Endothelial cell of umbilical vein (primary cell): ENCODE measurements around the gene TNP1. TPM values are rescaled to one million over a fixed set of nuclear protein-coding genes. Genes with fewer than 3 reads are reported as not detected.

Experiments used
- BruUV-seq: library from RNA; stranded (reverse); fragments of 400-500 nt; replicated peaks from 2 replicates; lab custom pipeline; 2021; lab: Mats Ljungman, UMichigan
- CTCF ChIA-PET: fragments of 300-600, 350-600 bp; sonication (Branson Sonifier 250); formaldehyde crosslinking; loops from one replicate; lab custom pipeline; 2021; ENCODE audit warnings: antibody characterized with exemption, inconsistent platforms; lab: Charles Lee
- POLR2A ChIA-PET: fragments of 300-600, 350-600 bp; sonication (Branson Sonifier 250); formaldehyde crosslinking; loops from one replicate; lab custom pipeline; 2021; ENCODE audit warnings: antibody characterized with exemption, inconsistent platforms; lab: Charles Lee
- DNase-seq: peaks from one replicate; pipeline ENCODE4 v3.0.0-alpha.2; 2011; ENCODE audit warnings: low read depth, low spot score
- FAIRE-seq: peaks from 2 replicates; lab custom pipeline; 2011; peaks lifted over from hg19 to GRCh38; lab: Jason Lieb, UNC
- H2AFZ ChIP-seq: 2 replicates; pipeline ENCODE4 v1.6.0; 2012; ENCODE audit warnings: low read depth, low read length, control low read depth, inconsistent platforms
- H3K27ac ChIP-seq: 2 replicates; pipeline ENCODE4 v1.5.1; 2011; ENCODE audit warnings: low read depth, mild to moderate bottlenecking, control low read depth, low read length, moderate library complexity; ENCODE audit not compliant: insufficient read depth
- H3K27me3 ChIP-seq, 2 experiments: 2 replicates each; pipeline versions ENCODE4 v1.6.0 to v1.6.1; 2011; ENCODE audit warnings: low read length in 2 of 2, mixed read lengths in 1 of 2; ENCODE audit not compliant: control insufficient read depth in 2 of 2, insufficient read depth in 2 of 2
- H3K36me3 ChIP-seq, 2 experiments: 2 replicates in 1 of 2; 3 replicates in 1 of 2; pipeline ENCODE4 v1.5.1; 2011; ENCODE audit warnings: low read length in 2 of 2, mild to moderate bottlenecking in 1 of 2, moderate library complexity in 1 of 2; ENCODE audit not compliant: control insufficient read depth in 2 of 2, insufficient read depth in 2 of 2; ENCODE audit errors: extremely low read depth in 1 of 2
- H3K4me1 ChIP-seq: 3 replicates; pipeline ENCODE4 v1.5.1; 2011; ENCODE audit warnings: mild to moderate bottlenecking, low read length; ENCODE audit not compliant: control insufficient read depth, insufficient read depth; ENCODE audit errors: extremely low read depth
- H3K4me2 ChIP-seq: 2 replicates; pipeline ENCODE4 v1.6.1; 2011; ENCODE audit warnings: low read length, control low read depth, mixed read lengths; ENCODE audit not compliant: insufficient read depth
- H3K4me3 ChIP-seq, 3 experiments: fragments of 200-600 bp in 1 of 3; sonication (generic), shearing (Covaris generic) in 1 of 3; replicated peaks in 1 of 3; 2 replicates each; pipeline ENCODE4 v1.5.1; 2011 to 2016; ENCODE audit warnings: control low read depth in 3 of 3, low read length in 3 of 3, mild to moderate bottlenecking in 2 of 3, inconsistent platforms in 1 of 3, low read depth in 1 of 3, moderate library complexity in 1 of 3; ENCODE audit not compliant: insufficient read depth in 1 of 3
- H3K79me2 ChIP-seq: 2 replicates; pipeline ENCODE4 v1.6.0; 2012; ENCODE audit warnings: low read length, inconsistent platforms; ENCODE audit not compliant: control insufficient read depth, insufficient read depth
- H3K9ac ChIP-seq: replicated peaks from 2 replicates; pipeline ENCODE3; 2011; ENCODE audit warnings: low read length, control low read depth; ENCODE audit not compliant: insufficient read depth; ENCODE audit errors: extremely low read depth
- H3K9me1 ChIP-seq: replicated peaks from 3 replicates; pipeline ENCODE4 v1.6.0; 2011; ENCODE audit warnings: mild to moderate bottlenecking, low read length; ENCODE audit not compliant: control insufficient read depth, insufficient read depth; ENCODE audit errors: extremely low read depth
- H3K9me3 ChIP-seq: replicated peaks from 2 replicates; pipeline ENCODE4 v1.5.1; 2012; ENCODE audit warnings: low read length, inconsistent platforms; ENCODE audit not compliant: control insufficient read depth, insufficient read depth
- H4K20me1 ChIP-seq: replicated peaks from 2 replicates; pipeline ENCODE3; 2011; ENCODE audit warnings: mild to moderate bottlenecking, low read length; ENCODE audit not compliant: control insufficient read depth, insufficient read depth; ENCODE audit errors: extremely low read depth
- CTCF ChIP-seq, 2 donors: IDR thresholded peaks; 1 replicate in 1 of 2; 2 replicates in 1 of 2; pipeline ENCODE4 v1.5.1; 2011; ENCODE audit warnings: low read length in 2 of 2, mild to moderate bottlenecking in 2 of 2, moderate library complexity in 2 of 2, control low read depth in 1 of 2, inconsistent platforms in 1 of 2, low read depth in 1 of 2; ENCODE audit not compliant: insufficient read depth in 1 of 2; ENCODE audit errors: extremely low read depth in 1 of 2
- FOS ChIP-seq: IDR thresholded peaks from 2 replicates; pipeline ENCODE4 v1.6.1; 2011; ENCODE audit warnings: mild to moderate bottlenecking, low read length, moderate library complexity, borderline replicate concordance; ENCODE audit not compliant: insufficient read depth
- GATA2 ChIP-seq: IDR thresholded peaks from 2 replicates; pipeline ENCODE4 v1.7.0; 2011; ENCODE audit warnings: low read depth, mild to moderate bottlenecking, moderate library complexity, mixed read lengths, low read length; ENCODE audit not compliant: insufficient read length, insufficient read depth
- MYC ChIP-seq: IDR thresholded peaks from one replicate; pipeline ENCODE4 v1.6.1; 2011; ENCODE audit warnings: mild to moderate bottlenecking, low read depth, low read length
- POLR2A ChIP-seq: IDR thresholded peaks from 2 replicates; pipeline ENCODE4 v1.6.1; 2012; ENCODE audit warnings: low read depth, mild to moderate bottlenecking, control low read depth, low read length
- POLR2AphosphoS5 ChIP-seq: IDR thresholded peaks from 2 replicates; pipeline ENCODE4 v1.6.1; 2012; ENCODE audit warnings: low read depth, mild to moderate bottlenecking, control low read depth, low read length, moderate library complexity; ENCODE audit not compliant: insufficient read depth
- dilution Hi-C: fragments of 300-500 bp; cut with MboI; formaldehyde crosslinking; loops from one replicate; pipeline ENCODE4 v1.15.0; 2019; ENCODE audit warnings: low sequenced_read_pairs; ENCODE audit not compliant: extremely low pct_ligation_motif_present
- intact Hi-C: fragments of 100-400 bp; cut with micrococcal nuclease; formaldehyde crosslinking; loops from one replicate; pipeline ENCODE4 v1.10.0; 2022
- polyA plus RNA-seq, 4 experiments: library from polyadenylated mRNA; depleted of rRNA in 3 of 4; stranded (reverse) in 3 of 4; unstranded in 1 of 4; fragments of >200 nt; gene quantifications; 2 replicates each; pipeline versions ENCODE4 v1.2.1 to v1.2.3, GENCODE V29; 2011 to 2012; ENCODE audit warnings: missing spikeins in 1 of 4
- total RNA-seq: library from RNA; stranded (reverse); gene quantifications from 2 replicates; pipeline ENCODE4 v1.2.3, GENCODE V29; 2021

Gene TNP1
- total and polyA plus RNA-seq, 2 donors (not counting 3 experiments of a cell fraction or from before 2014, with no cell fraction given), result not detected

DNA sequence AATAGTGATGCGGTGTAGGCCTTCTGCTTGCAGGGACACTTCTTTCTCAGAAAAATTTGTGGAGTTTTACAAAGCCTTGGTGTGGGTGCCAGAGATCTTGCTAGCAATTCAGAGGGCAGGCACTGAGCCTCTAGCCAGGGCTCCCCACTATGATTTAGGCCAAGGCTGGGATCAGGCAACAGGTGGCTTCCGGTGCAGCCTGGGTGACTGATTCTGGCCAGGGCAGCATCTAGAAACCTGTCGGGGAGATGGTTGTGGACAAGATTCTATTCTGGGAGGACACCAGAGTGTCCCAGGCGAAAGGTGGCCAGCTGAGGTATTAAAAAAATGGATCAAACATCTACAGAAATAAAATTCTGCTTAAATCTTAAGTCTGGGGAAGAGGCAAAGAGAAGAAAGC lies 21.5 kb upstream of the TNP1 start:
- H2AFZ ChIP-seq, result no peak overlapping the region
- intact Hi-C loops, result no loop called here
- TF ChIP-seq POLR2A (no peak), CTCF (IDR thresholded peaks at IDR 0.05; ENCODE audit: extremely low read depth in 1 of 2, insufficient read depth in 1 of 2, low read depth in 1 of 2, low read length in 2 of 2) (no peak), GATA2 (no peak), MYC (no peak), FOS (no peak), POLR2AphosphoS5 (no peak)
- BruUV-seq, result no TSS peak
- H3K4me1 ChIP-seq, result no peaks in the 10 kb centered on the region
- H3K27ac ChIP-seq, result no peak overlapping the region
- no peak overlapping the region for H3K4me3 ChIP-seq
- H3K9me3 ChIP-seq, result no peaks in the 10 kb centered on the region
- H3K9ac ChIP-seq, result no peak overlapping the region
- DNase-seq (no peak), FAIRE-seq (no peak)
- no peaks in the 10 kb centered on the region for H3K9me1 ChIP-seq
- ChIA-PET CTCF (no interaction called here), POLR2A (no interaction called here)
- H4K20me1 ChIP-seq, result no peaks in the 10 kb centered on the region
- dilution Hi-C loops, result no loop called here
- H3K79me2 ChIP-seq, result no peaks in the 10 kb centered on the region
- no peak overlapping the region for H3K4me2 ChIP-seq
- no peaks in the 10 kb centered on the region for H3K36me3 ChIP-seq
- no peaks in the 10 kb centered on the region for H3K27me3 ChIP-seq

DNA sequence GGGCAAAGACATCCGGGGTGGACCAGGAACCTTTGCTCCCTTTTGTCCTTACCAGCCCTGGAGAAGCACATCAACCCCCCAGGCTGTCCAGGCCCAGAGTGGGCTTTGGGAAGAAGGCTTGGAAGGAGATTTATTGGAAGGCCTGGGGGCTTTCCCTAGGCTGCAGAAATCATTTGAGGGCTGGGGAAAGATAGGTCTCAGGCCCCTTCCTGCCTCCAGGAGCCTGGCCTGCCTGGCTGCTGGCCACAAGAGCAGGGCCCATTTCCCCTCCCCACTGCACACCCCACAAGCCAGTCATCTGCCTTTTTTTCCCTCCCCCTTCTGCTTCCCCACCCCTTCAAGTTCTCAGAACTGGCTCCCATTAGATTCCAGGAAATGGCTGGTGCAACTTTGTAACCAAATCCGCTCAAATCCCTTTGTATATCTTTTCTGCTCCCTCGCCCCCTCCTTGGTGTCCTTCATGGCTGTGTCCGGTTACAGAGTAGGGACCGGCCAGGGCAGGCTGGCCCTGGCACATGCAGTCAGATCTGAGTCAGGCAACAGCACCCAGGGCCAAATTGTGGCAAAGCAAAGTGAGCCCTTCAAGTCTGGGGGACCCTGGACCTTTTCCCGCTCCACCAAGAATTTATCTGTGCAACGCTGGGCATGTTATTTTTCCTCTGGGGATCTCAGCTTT lies 20.8 kb upstream of the TNP1 start:
- no peaks in the 10 kb centered on the region for H3K79me2 ChIP-seq
- no peak overlapping the region for H2AFZ ChIP-seq
- no peaks in the 10 kb centered on the region for H3K9me3 ChIP-seq
- no peak overlapping the region for H3K27ac ChIP-seq
- dilution Hi-C loops (no loop called here), intact Hi-C loops (no loop called here)
- no peak overlapping the region for H3K4me3 ChIP-seq
- H3K4me1 ChIP-seq, result no peaks in the 10 kb centered on the region
- H3K9me1 ChIP-seq, result no peaks in the 10 kb centered on the region
- H3K9ac ChIP-seq, result no peak overlapping the region
- DNase-seq (no peak), FAIRE-seq (no peak)
- no peaks in the 10 kb centered on the region for H3K36me3 ChIP-seq
- POLR2A ChIA-PET, result no interaction called here
- H4K20me1 ChIP-seq, result no peaks in the 10 kb centered on the region
- no peaks in the 10 kb centered on the region for H3K27me3 ChIP-seq
- H3K4me2 ChIP-seq, result no peak overlapping the region
- no peak for TF ChIP-seq CTCF (IDR thresholded peaks at IDR 0.05; ENCODE audit: extremely low read depth in 1 of 2, insufficient read depth in 1 of 2, low read depth in 1 of 2, low read length in 2 of 2)
- no TSS peak for BruUV-seq
- CTCF ChIA-PET, result no interaction called here
